Panc1 (cell line): ENCODE results near the gene DMRT3. TPM values are rescaled to one million over a fixed set of nuclear protein-coding genes. Genes with fewer than 3 reads are reported as not detected.

ENCODE experiments used
- ATAC-seq: fragments of 200-7000 bp; cut with Tn5 transposase; 2 replicates; pipeline ENCODE4 v1.9.1; 2020; ENCODE audit warnings: mild to moderate bottlenecking, moderate library complexity
- BruUV-seq: library from RNA; stranded (reverse); fragments of 400-500 nt; replicated peaks from 2 replicates; lab custom pipeline; 2021; lab: Mats Ljungman, UMichigan
- CTCF ChIA-PET: fragments of 300-600 bp; sonication (Branson Sonifier 250); formaldehyde crosslinking; loops from one replicate; lab custom pipeline; 2022; ENCODE audit warnings: antibody characterized with exemption; lab: Charles Lee
- POLR2A ChIA-PET: fragments of 300-600 bp; sonication (Branson Sonifier 250); formaldehyde crosslinking; loops from one replicate; lab custom pipeline; 2022; ENCODE audit warnings: antibody characterized with exemption; lab: Charles Lee
- DNase-seq: peaks from one replicate; pipeline ENCODE4 v3.0.0-alpha.2; 2010; ENCODE audit warnings: low read depth, low spot score
- H3K27ac ChIP-seq: 2 replicates; pipeline ENCODE4 v1.5.1; 2011; ENCODE audit warnings: mild to moderate bottlenecking, low read length, inconsistent platforms
- H3K27me3 ChIP-seq: fragments of 200-500 bp; sonication (Bioruptor generic); 2 replicates; pipeline ENCODE4 v1.6.0; 2014; ENCODE audit warnings: low read length, inconsistent platforms; ENCODE audit not compliant: control insufficient read depth, insufficient read depth
- H3K36me3 ChIP-seq: fragments of 200-500 bp; sonication (Bioruptor generic); 2 replicates; pipeline ENCODE4 v1.5.1; 2014; ENCODE audit warnings: inconsistent platforms, mild to moderate bottlenecking, low read length, moderate library complexity; ENCODE audit not compliant: control insufficient read depth, insufficient read depth
- H3K4me1 ChIP-seq: 2 replicates; pipeline ENCODE4 v1.5.1; 2011; ENCODE audit warnings: inconsistent platforms, mild to moderate bottlenecking, low read length, moderate library complexity; ENCODE audit not compliant: control insufficient read depth, insufficient read depth
- H3K4me3 ChIP-seq, 2 experiments: 2 replicates each; pipeline ENCODE4 v1.5.1; 2011 to 2012; ENCODE audit warnings: low read depth in 2 of 2, low read length in 2 of 2, mild to moderate bottlenecking in 2 of 2, inconsistent platforms in 1 of 2, moderate library complexity in 1 of 2
- H3K9me3 ChIP-seq: fragments of 200-500 bp; sonication (Bioruptor generic); 2 replicates; pipeline ENCODE4 v1.5.1; 2014; ENCODE audit warnings: low read depth, mild to moderate bottlenecking, inconsistent platforms, low read length, moderate library complexity; ENCODE audit not compliant: control insufficient read depth, insufficient read depth
- CTCF ChIP-seq: fragments of 450-650 bp; IDR thresholded peaks from 2 replicates; pipeline ENCODE4 v1.5.1; 2017; ENCODE audit warnings: mild to moderate bottlenecking
- POLR2AphosphoS5 ChIP-seq: IDR thresholded peaks from 2 replicates; pipeline ENCODE4 v1.6.1; 2012; ENCODE audit warnings: mild to moderate bottlenecking, low read depth, low read length, moderate library complexity
- REST ChIP-seq, 2 experiments: IDR thresholded peaks; 2 replicates each; pipeline ENCODE4 v1.6.1; 2011 to 2012; ENCODE audit warnings: low read depth in 2 of 2, control low read depth in 1 of 2, low read length in 1 of 2, mild to moderate bottlenecking in 1 of 2, moderate library complexity in 1 of 2; ENCODE audit not compliant: insufficient read depth in 1 of 2
- SIN3A ChIP-seq: IDR thresholded peaks from 2 replicates; pipeline ENCODE4 v1.6.1; 2012; ENCODE audit warnings: low read depth, mild to moderate bottlenecking, low read length, moderate library complexity, borderline replicate concordance; ENCODE audit not compliant: insufficient read depth
- TCF7L2 ChIP-seq: IDR thresholded peaks from 2 replicates; pipeline ENCODE4 v1.6.1; 2011; ENCODE audit warnings: mild to moderate bottlenecking, low read depth, low read length, inconsistent platforms
- in situ Hi-C: cut with HindIII; loops from 2 replicates; pipeline ENCODE4 v1.10.0; 2016; ENCODE audit warnings: low sequenced_read_pairs, low pct_unique_long_range_greater_than_20kb
- intact Hi-C: fragments of 100-400 bp; cut with micrococcal nuclease; formaldehyde crosslinking; loops from one replicate; pipeline ENCODE4 v1.10.0; 2022; ENCODE audit not compliant: unreplicated experiment
- total RNA-seq: library from RNA; stranded (reverse); gene quantifications from one replicate; pipeline ENCODE4 v1.2.1, GENCODE V29; 2021; ENCODE audit not compliant: unreplicated experiment

The DMRT3 gene
- total RNA-seq, 1 experiment from 2014 or later = not detected

GRCh38 chr9:966870-967269 is 9.6 kb upstream of the DMRT3 start:
- no peaks in the 10 kb centered on the region for H3K9me3 ChIP-seq
- POLR2A ChIA-PET = no interaction called here
- in situ Hi-C loops = no loop called here
- intact Hi-C loops = no loop called here
- ATAC-seq (no peak), DNase-seq (no peak)
- CTCF ChIA-PET = no interaction called here
- no peaks in the 10 kb centered on the region for H3K4me1 ChIP-seq
- H3K27ac ChIP-seq = no peak overlapping the region
- H3K4me3 ChIP-seq = no peak overlapping the region
- TF ChIP-seq REST (IDR thresholded peaks at IDR 0.05; ENCODE audit: insufficient read depth in 1 of 2, low read depth in 2 of 2, low read length in 1 of 2) = no peak
- TF ChIP-seq SIN3A = no peak
- no peak for TF ChIP-seq POLR2AphosphoS5
- no peak for TF ChIP-seq CTCF
- TF ChIP-seq TCF7L2 = no peak
- H3K36me3 ChIP-seq = no peaks in the 10 kb centered on the region
- no peaks in the 10 kb centered on the region for H3K27me3 ChIP-seq
- no TSS peak for BruUV-seq

GRCh38 chr9:967436-967835 is 9.0 kb upstream of the DMRT3 start:
- intact Hi-C loops (no loop called here), in situ Hi-C loops (no loop called here)
- Histone ChIP-seq H3K9me3 (no peaks in the 10 kb centered on the region), H3K27me3 (no peaks in the 10 kb centered on the region), H3K4me3 (no peak overlapping the region), H3K27ac (no peak overlapping the region), H3K36me3 (no peaks in the 10 kb centered on the region), H3K4me1 (no peaks in the 10 kb centered on the region)
- CTCF ChIA-PET = no interaction called here
- TF ChIP-seq REST (IDR thresholded peaks at IDR 0.05; ENCODE audit: insufficient read depth in 1 of 2, low read depth in 2 of 2, low read length in 1 of 2) (no peak), CTCF (no peak), SIN3A (no peak), POLR2AphosphoS5 (no peak), TCF7L2 (no peak)
- no TSS peak for BruUV-seq
- ATAC-seq (no peak), DNase-seq (no peak)
- POLR2A ChIA-PET = no interaction called here
